Panc1 (cell line): ENCODE results near the gene RGS9BP. TPM values are rescaled to one million over a fixed set of nuclear protein-coding genes. Genes with fewer than 3 reads are reported as not detected.

ENCODE experiments used
- ATAC-seq: fragments of 200-7000 bp; cut with Tn5 transposase; 2 replicates; pipeline ENCODE4 v1.9.1; 2020; ENCODE audit warnings: mild to moderate bottlenecking, moderate library complexity
- BruUV-seq: library from RNA; stranded (reverse); fragments of 400-500 nt; replicated peaks from 2 replicates; lab custom pipeline; 2021; lab: Mats Ljungman, UMichigan
- CTCF ChIA-PET: fragments of 300-600 bp; sonication (Branson Sonifier 250); formaldehyde crosslinking; loops from one replicate; lab custom pipeline; 2022; ENCODE audit warnings: antibody characterized with exemption; lab: Charles Lee
- POLR2A ChIA-PET: fragments of 300-600 bp; sonication (Branson Sonifier 250); formaldehyde crosslinking; loops from one replicate; lab custom pipeline; 2022; ENCODE audit warnings: antibody characterized with exemption; lab: Charles Lee
- DNase-seq: peaks from one replicate; pipeline ENCODE4 v3.0.0-alpha.2; 2010; ENCODE audit warnings: low read depth, low spot score
- H3K27ac ChIP-seq: 2 replicates; pipeline ENCODE4 v1.5.1; 2011; ENCODE audit warnings: mild to moderate bottlenecking, low read length, inconsistent platforms
- H3K27me3 ChIP-seq: fragments of 200-500 bp; sonication (Bioruptor generic); 2 replicates; pipeline ENCODE4 v1.6.0; 2014; ENCODE audit warnings: low read length, inconsistent platforms; ENCODE audit not compliant: control insufficient read depth, insufficient read depth
- H3K36me3 ChIP-seq: fragments of 200-500 bp; sonication (Bioruptor generic); 2 replicates; pipeline ENCODE4 v1.5.1; 2014; ENCODE audit warnings: inconsistent platforms, mild to moderate bottlenecking, low read length, moderate library complexity; ENCODE audit not compliant: control insufficient read depth, insufficient read depth
- H3K4me1 ChIP-seq: 2 replicates; pipeline ENCODE4 v1.5.1; 2011; ENCODE audit warnings: inconsistent platforms, mild to moderate bottlenecking, low read length, moderate library complexity; ENCODE audit not compliant: control insufficient read depth, insufficient read depth
- H3K4me3 ChIP-seq, 2 experiments: 2 replicates each; pipeline ENCODE4 v1.5.1; 2011 to 2012; ENCODE audit warnings: low read depth in 2 of 2, low read length in 2 of 2, mild to moderate bottlenecking in 2 of 2, inconsistent platforms in 1 of 2, moderate library complexity in 1 of 2
- H3K9me3 ChIP-seq: fragments of 200-500 bp; sonication (Bioruptor generic); 2 replicates; pipeline ENCODE4 v1.5.1; 2014; ENCODE audit warnings: low read depth, mild to moderate bottlenecking, inconsistent platforms, low read length, moderate library complexity; ENCODE audit not compliant: control insufficient read depth, insufficient read depth
- CTCF ChIP-seq: fragments of 450-650 bp; IDR thresholded peaks from 2 replicates; pipeline ENCODE4 v1.5.1; 2017; ENCODE audit warnings: mild to moderate bottlenecking
- POLR2AphosphoS5 ChIP-seq: IDR thresholded peaks from 2 replicates; pipeline ENCODE4 v1.6.1; 2012; ENCODE audit warnings: mild to moderate bottlenecking, low read depth, low read length, moderate library complexity
- REST ChIP-seq, 2 experiments: IDR thresholded peaks; 2 replicates each; pipeline ENCODE4 v1.6.1; 2011 to 2012; ENCODE audit warnings: low read depth in 2 of 2, control low read depth in 1 of 2, low read length in 1 of 2, mild to moderate bottlenecking in 1 of 2, moderate library complexity in 1 of 2; ENCODE audit not compliant: insufficient read depth in 1 of 2
- SIN3A ChIP-seq: IDR thresholded peaks from 2 replicates; pipeline ENCODE4 v1.6.1; 2012; ENCODE audit warnings: low read depth, mild to moderate bottlenecking, low read length, moderate library complexity, borderline replicate concordance; ENCODE audit not compliant: insufficient read depth
- TCF7L2 ChIP-seq: IDR thresholded peaks from 2 replicates; pipeline ENCODE4 v1.6.1; 2011; ENCODE audit warnings: mild to moderate bottlenecking, low read depth, low read length, inconsistent platforms
- in situ Hi-C: cut with HindIII; loops from 2 replicates; pipeline ENCODE4 v1.10.0; 2016; ENCODE audit warnings: low sequenced_read_pairs, low pct_unique_long_range_greater_than_20kb
- intact Hi-C: fragments of 100-400 bp; cut with micrococcal nuclease; formaldehyde crosslinking; loops from one replicate; pipeline ENCODE4 v1.10.0; 2022; ENCODE audit not compliant: unreplicated experiment
- total RNA-seq: library from RNA; stranded (reverse); gene quantifications from one replicate; pipeline ENCODE4 v1.2.1, GENCODE V29; 2021; ENCODE audit not compliant: unreplicated experiment

RGS9BP gene
- total RNA-seq, 1 experiment from 2014 or later, result 1.3 TPM

GRCh38 chr19:32647361-32647760, 28.3 kb upstream of the RGS9BP start:
- Histone ChIP-seq H3K36me3 (peaks cover 8% of the 10 kb centered on the region), H3K27me3 (no peaks in the 10 kb centered on the region), H3K27ac (no peak overlapping the region), H3K9me3 (no peaks in the 10 kb centered on the region), H3K4me3 (no peak overlapping the region), H3K4me1 (peaks cover 2% of the 10 kb centered on the region; the same call in 1 of the 2 replicates)
- ChIA-PET POLR2A (no interaction called here), CTCF (no interaction called here)
- intact Hi-C loops, result no loop called here
- ATAC-seq, result no peak
- in situ Hi-C loops, result no loop called here
- no peak for DNase-seq
- TF ChIP-seq REST (IDR thresholded peaks at IDR 0.05; ENCODE audit: insufficient read depth in 1 of 2, low read depth in 2 of 2, low read length in 1 of 2) (no peak), POLR2AphosphoS5 (no peak), CTCF (no peak), SIN3A (no peak), TCF7L2 (no peak)
- no TSS peak for BruUV-seq

GRCh38 chr19:32649751-32650150, 25.9 kb upstream of the RGS9BP start:
- DNase-seq, result no peak
- intact Hi-C loops, result no loop called here
- in situ Hi-C loops, result no loop called here

More at GRCh38 chr19:32649751-32650150, 25.9 kb upstream of the RGS9BP start:
- TF ChIP-seq POLR2AphosphoS5 (no peak), TCF7L2 (no peak), REST (IDR thresholded peaks at IDR 0.05; ENCODE audit: insufficient read depth in 1 of 2, low read depth in 2 of 2, low read length in 1 of 2) (no peak), SIN3A (no peak), CTCF (no peak)
- POLR2A ChIA-PET, result no interaction called here
- Histone ChIP-seq H3K9me3 (no peaks in the 10 kb centered on the region), H3K36me3 (peaks cover 5% of the 10 kb centered on the region), H3K27me3 (no peaks in the 10 kb centered on the region), H3K4me3 (no peak overlapping the region), H3K4me1 (peaks cover 2% of the 10 kb centered on the region; the same call in 1 of the 2 replicates), H3K27ac (no peak overlapping the region)
- CTCF ChIA-PET, result no interaction called here
- ATAC-seq, result no peak
- no TSS peak for BruUV-seq
